HepG2 (cell line): Measurements from ENCODE around the gene TAS1R3. TPM values are rescaled to one million over a fixed set of nuclear protein-coding genes. Genes with fewer than 3 reads are reported as not detected.

Source experiments
- BRCA1 ChIP-seq: sonication (generic); formaldehyde crosslinking; IDR thresholded peaks from 2 replicates; pipeline ENCODE4 v1.4.0; 2020; ENCODE audit warnings: missing genetic modification reagents
- CEBPB ChIP-seq: IDR thresholded peaks from 2 replicates; pipeline ENCODE4 v1.6.1; 2011; ENCODE audit warnings: low read depth, low read length, improper control_type of control experiment, borderline replicate concordance
- GMEB1 ChIP-seq: sonication (generic); formaldehyde crosslinking; IDR thresholded peaks from 2 replicates; pipeline ENCODE4 v1.5.1; 2020; ENCODE audit warnings: missing genetic modification reagents, mild to moderate bottlenecking, borderline replicate concordance
- KDM4B ChIP-seq: sonication (generic); formaldehyde crosslinking; IDR thresholded peaks from 2 replicates; pipeline ENCODE4 v1.4.0; 2020; ENCODE audit warnings: missing genetic modification reagents
- KMT2A ChIP-seq: sonication (generic); formaldehyde crosslinking; IDR thresholded peaks from 2 replicates; pipeline ENCODE4 v1.4.0; 2020; ENCODE audit warnings: missing genetic modification reagents
- NFIC ChIP-seq: IDR thresholded peaks from 2 replicates; pipeline ENCODE4 v1.6.1; 2012; ENCODE audit warnings: mild to moderate bottlenecking, low read length, inconsistent platforms
- PRDM15 ChIP-seq: sonication (generic); formaldehyde crosslinking; IDR thresholded peaks from 2 replicates; pipeline ENCODE4 v1.4.0; 2020; ENCODE audit warnings: missing genetic modification reagents
- SMAD1 ChIP-seq: sonication (generic); formaldehyde crosslinking; IDR thresholded peaks from 2 replicates; pipeline ENCODE4 v1.4.0; 2020; ENCODE audit warnings: missing genetic modification reagents, low read depth, mild to moderate bottlenecking, borderline replicate concordance
- TCF7 ChIP-seq: sonication (generic); IDR thresholded peaks from 2 replicates; pipeline ENCODE4 v1.6.1; 2016; ENCODE audit warnings: antibody characterized with exemption, low read depth
- ZBTB8A ChIP-seq: sonication (generic); formaldehyde crosslinking; IDR thresholded peaks from 2 replicates; pipeline ENCODE4 v1.4.0; 2020; ENCODE audit warnings: mild to moderate bottlenecking, low read depth, missing genetic modification reagents, borderline replicate concordance
- ZFP36 ChIP-seq: fragments of 150-350 bp; IDR thresholded peaks from 2 replicates; pipeline ENCODE4 v1.6.1; 2018; ENCODE audit warnings: borderline replicate concordance, low read length, low read depth; ENCODE audit not compliant: partially characterized antibody
- ZFP37 ChIP-seq: sonication (generic); formaldehyde crosslinking; IDR thresholded peaks from 2 replicates; pipeline ENCODE4 v1.4.0; 2020; ENCODE audit warnings: missing genetic modification reagents, borderline replicate concordance
- ZFX ChIP-seq: sonication (generic); formaldehyde crosslinking; IDR thresholded peaks from 2 replicates; pipeline ENCODE4 v1.4.0; 2020; ENCODE audit warnings: mild to moderate bottlenecking, low read depth, missing genetic modification reagents, moderate library complexity
- ZNF160 ChIP-seq: sonication (generic); formaldehyde crosslinking; IDR thresholded peaks from 2 replicates; pipeline ENCODE4 v1.8.0; 2022; ENCODE audit warnings: mild to moderate bottlenecking, inconsistent platforms, missing genetic modification reagents
- ZNF510 ChIP-seq: sonication (generic); formaldehyde crosslinking; IDR thresholded peaks from 2 replicates; pipeline ENCODE4 v1.4.0; 2020; ENCODE audit warnings: low read depth, mild to moderate bottlenecking, missing genetic modification reagents
- ZNF709 ChIP-seq: sonication (generic); formaldehyde crosslinking; IDR thresholded peaks from 2 replicates; pipeline ENCODE4 v1.5.0; 2020; ENCODE audit warnings: mild to moderate bottlenecking, missing genetic modification reagents
- polyA plus RNA-seq, 8 experiments: library from polyadenylated mRNA; depleted of rRNA in 3 of 8; stranded (reverse) in 7 of 8; unstranded in 1 of 8; fragments of >200 nt; fragmentation: Illumina TruSeq in 4 of 8; extraction: Trizol in 4 of 8; gene quantifications; 2 replicates each; pipeline versions ENCODE4 v1.2.1 to v1.2.3, GENCODE V29; 2011 to 2016; ENCODE audit warnings: low read depth in 4 of 8, missing spikeins in 1 of 8, mixed read lengths in 1 of 8; ENCODE audit not compliant: insufficient read depth in 1 of 8
- total RNA-seq, 5 experiments: library from RNA; depleted of rRNA; stranded (reverse); fragments of >200 nt; fragmentation: Illumina TruSeq; extraction: Trizol; gene quantifications; 2 replicates each; pipeline ENCODE4 v1.2.3, GENCODE V29; 2016; ENCODE audit warnings: low read depth in 1 of 5
- TF ChIP-seq, protein P1 (sequence below): sonication (generic); formaldehyde crosslinking; IDR thresholded peaks from 2 replicates; pipeline ENCODE4 v1.4.0; 2020; ENCODE audit warnings: missing genetic modification reagents
- TF ChIP-seq, protein P2 (sequence below): sonication (generic); formaldehyde crosslinking; IDR thresholded peaks from 2 replicates; pipeline ENCODE4 v1.4.0; 2020; ENCODE audit warnings: missing genetic modification reagents, borderline replicate concordance

The TAS1R3 gene
- total and polyA plus RNA-seq, 2 of the 13 experiments (the other 11 are each of a cell fraction or from before 2014, with no cell fraction given): 0.13 to 0.15 TPM

DNA sequence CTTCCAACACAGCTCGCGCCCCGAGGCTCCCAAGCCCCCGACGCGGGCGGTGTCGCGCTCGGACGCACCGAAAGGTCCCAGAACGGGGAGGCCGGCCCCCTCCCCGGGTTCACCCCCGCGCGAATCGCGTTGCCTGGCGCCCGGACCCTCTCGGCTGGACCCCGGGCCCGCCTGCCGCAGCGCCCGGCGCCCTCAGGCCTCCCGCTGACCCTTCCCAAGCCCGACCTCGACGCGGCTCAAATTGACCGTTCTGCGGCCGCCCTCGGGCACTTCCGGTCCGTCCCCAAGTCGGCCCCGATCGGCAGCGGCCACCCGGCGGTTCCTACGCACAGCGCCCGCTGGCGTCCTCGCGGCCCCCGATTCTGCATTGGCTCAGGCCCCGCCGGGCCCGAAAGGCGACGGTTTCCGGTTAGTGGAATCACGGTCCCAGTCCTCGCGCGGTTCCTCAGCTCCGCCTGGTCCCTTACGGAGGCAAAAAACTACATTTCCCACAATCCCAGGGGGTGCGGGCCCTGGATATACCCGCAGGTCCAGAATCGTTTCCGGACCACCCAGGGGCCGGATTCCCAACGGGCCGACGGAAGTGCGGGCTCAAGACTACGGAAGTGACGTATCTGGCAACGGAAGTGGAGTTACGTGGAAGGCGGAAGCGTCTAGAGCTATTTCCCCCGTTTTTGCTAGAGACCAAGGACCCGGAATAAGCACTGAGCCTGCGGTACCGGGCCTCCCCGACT, 44.0 kb downstream of the TAS1R3 start, which contains the start of gene AURKAIP1 (continued):
- TF ChIP-seq ZFP37 (peak; percentile 75), NFIC (no peak), CEBPB (no peak), ZNF510 (CRISPR knock-in tag) (peak; percentile 91), ZFX (CRISPR knock-in tag) (peak; percentile 97), ZBTB8A (CRISPR knock-in tag) (0 out of 2 replicates have a peak, but pooled peaks have one; percentile 29), KMT2A (peak; percentile 98), PRDM15 (CRISPR knock-in tag) (peak; percentile 70; the same call in 1 of the 2 replicates), SMAD1 (CRISPR knock-in tag) (peak; percentile 91; the same call in 1 of the 2 replicates), KDM4B (CRISPR knock-in tag) (peak; percentile 70), GMEB1 (CRISPR knock-in tag) (peak; percentile 91), ZFP36 (no peak), ZNF160 (CRISPR knock-in tag) (peak; percentile 91), BRCA1 (no peak), TCF7 (no peak), ZNF709 (peak; percentile 93)
- TF ChIP-seq, protein P1, sequence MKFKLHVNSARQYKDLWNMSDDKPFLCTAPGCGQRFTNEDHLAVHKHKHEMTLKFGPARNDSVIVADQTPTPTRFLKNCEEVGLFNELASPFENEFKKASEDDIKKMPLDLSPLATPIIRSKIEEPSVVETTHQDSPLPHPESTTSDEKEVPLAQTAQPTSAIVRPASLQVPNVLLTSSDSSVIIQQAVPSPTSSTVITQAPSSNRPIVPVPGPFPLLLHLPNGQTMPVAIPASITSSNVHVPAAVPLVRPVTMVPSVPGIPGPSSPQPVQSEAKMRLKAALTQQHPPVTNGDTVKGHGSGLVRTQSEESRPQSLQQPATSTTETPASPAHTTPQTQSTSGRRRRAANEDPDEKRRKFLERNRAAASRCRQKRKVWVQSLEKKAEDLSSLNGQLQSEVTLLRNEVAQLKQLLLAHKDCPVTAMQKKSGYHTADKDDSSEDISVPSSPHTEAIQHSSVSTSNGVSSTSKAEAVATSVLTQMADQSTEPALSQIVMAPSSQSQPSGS: peak; percentile 95
- TF ChIP-seq, protein P2, sequence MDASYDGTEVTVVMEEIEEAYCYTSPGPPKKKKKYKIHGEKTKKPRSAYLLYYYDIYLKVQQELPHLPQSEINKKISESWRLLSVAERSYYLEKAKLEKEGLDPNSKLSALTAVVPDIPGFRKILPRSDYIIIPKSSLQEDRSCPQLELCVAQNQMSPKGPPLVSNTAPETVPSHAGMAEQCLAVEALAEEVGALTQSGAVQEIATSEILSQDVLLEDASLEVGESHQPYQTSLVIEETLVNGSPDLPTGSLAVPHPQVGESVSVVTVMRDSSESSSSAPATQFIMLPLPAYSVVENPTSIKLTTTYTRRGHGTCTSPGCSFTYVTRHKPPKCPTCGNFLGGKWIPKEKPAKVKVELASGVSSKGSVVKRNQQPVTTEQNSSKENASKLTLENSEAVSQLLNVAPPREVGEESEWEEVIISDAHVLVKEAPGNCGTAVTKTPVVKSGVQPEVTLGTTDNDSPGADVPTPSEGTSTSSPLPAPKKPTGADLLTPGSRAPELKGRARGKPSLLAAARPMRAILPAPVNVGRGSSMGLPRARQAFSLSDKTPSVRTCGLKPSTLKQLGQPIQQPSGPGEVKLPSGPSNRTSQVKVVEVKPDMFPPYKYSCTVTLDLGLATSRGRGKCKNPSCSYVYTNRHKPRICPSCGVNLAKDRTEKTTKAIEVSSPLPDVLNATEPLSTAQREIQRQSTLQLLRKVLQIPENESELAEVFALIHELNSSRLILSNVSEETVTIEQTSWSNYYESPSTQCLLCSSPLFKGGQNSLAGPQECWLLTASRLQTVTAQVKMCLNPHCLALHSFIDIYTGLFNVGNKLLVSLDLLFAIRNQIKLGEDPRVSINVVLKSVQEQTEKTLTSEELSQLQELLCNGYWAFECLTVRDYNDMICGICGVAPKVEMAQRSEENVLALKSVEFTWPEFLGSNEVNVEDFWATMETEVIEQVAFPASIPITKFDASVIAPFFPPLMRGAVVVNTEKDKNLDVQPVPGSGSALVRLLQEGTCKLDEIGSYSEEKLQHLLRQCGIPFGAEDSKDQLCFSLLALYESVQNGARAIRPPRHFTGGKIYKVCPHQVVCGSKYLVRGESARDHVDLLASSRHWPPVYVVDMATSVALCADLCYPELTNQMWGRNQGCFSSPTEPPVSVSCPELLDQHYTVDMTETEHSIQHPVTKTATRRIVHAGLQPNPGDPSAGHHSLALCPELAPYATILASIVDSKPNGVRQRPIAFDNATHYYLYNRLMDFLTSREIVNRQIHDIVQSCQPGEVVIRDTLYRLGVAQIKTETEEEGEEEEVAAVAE (CRISPR knock-in tag): peak; percentile 89; the same call in 1 of the 2 replicates
